Activated naive CD4-positive, alpha-beta T cell treated with anti-CD3 and anti-CD28 coated beads for 36 hours (primary cell): Measurements from ENCODE around the gene MACROD2. TPM values are rescaled to one million over a fixed set of nuclear protein-coding genes. Genes with fewer than 3 reads are reported as not detected.

Experiments
- CTCF ChIA-PET: fragments of 350-600 bp; sonication (Branson Sonifier 250); formaldehyde crosslinking; loops from one replicate; lab custom pipeline; 2021; ENCODE audit warnings: antibody characterized with exemption; lab: Charles Lee
- DNase-seq: peaks from one replicate; pipeline ENCODE4 v3.0.0-alpha.2; 2020
- H3K27ac Mint-ChIP-seq: one replicate; pipeline ENCODE4 v1.8.0; 2021; ENCODE audit warnings: mild to moderate bottlenecking, mixed read lengths
- H3K27me3 Mint-ChIP-seq: one replicate; pipeline ENCODE4 v1.8.0; 2021; ENCODE audit warnings: low read depth, mixed read lengths
- H3K36me3 Mint-ChIP-seq: one replicate; pipeline ENCODE4 v1.8.0; 2021; ENCODE audit warnings: low read depth, mixed read lengths
- H3K4me1 Mint-ChIP-seq: one replicate; pipeline ENCODE4 v1.8.0; 2021; ENCODE audit warnings: low read depth, mixed read lengths
- H3K4me3 Mint-ChIP-seq: one replicate; pipeline ENCODE4 v1.8.0; 2021; ENCODE audit warnings: mild to moderate bottlenecking, moderate library complexity, mixed read lengths
- H3K9me3 Mint-ChIP-seq: one replicate; pipeline ENCODE4 v1.8.0; 2021; ENCODE audit warnings: mixed read lengths
- intact Hi-C: fragments of 100-400 bp; cut with micrococcal nuclease; formaldehyde crosslinking; loops from one replicate; pipeline ENCODE4 v1.15.1; 2023
- total RNA-seq, 2 experiments: library from RNA; stranded (reverse); gene quantifications; one replicate each; pipeline ENCODE4 v1.2.3, GENCODE V29; 2021

Gene MACROD2
- total RNA-seq, 2 experiments from 2014 or later = not detected

DNA sequence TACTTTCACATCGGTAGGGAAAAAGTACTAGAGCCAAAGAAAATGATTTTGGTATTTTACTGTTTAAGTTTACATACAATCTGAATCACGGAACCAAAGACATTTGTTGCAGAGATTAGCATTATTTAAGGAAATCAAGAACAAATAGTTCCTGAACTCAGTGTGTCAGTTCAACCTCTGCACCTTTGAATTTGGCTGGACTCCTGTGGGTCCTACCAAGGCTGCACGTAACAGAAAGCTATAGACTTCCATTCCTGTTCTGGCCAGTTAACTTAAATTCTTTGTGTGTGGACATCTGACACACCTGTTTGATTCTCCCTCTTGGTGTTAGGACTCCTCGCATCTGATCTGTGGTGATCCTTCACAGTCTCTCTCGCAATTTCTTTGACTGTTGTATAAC, 69.6 kb downstream of the MACROD2 start:
- H3K4me1 Mint-ChIP-seq = no peaks in the 10 kb centered on the region
- CTCF ChIA-PET = no interaction called here
- intact Hi-C loops = no loop called here

DNA sequence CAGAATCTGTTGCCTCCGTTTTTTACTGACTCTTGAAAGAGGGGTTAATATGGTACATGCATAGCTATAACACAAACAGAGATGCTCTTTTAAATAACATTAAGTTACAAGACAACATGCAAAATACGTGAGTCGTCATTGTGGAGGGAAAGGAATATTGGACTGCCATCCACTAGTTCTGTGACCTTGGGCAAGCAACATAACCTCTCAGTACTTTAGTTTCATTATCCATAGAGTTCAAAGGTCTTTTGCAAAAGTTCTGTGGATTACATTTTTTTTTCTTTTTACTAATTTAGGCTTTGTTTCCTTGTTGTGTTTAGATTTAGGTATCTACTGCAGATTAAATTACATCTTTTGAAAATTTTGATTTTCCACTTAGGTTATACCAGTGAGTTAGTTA, 70.5 kb downstream of the MACROD2 start:
- H3K4me3 Mint-ChIP-seq = no peak overlapping the region

More for the DNA sequence above, 69.6 kb downstream of the MACROD2 start:
- H3K27me3 Mint-ChIP-seq = no peaks in the 10 kb centered on the region
- H3K4me3 Mint-ChIP-seq = no peak overlapping the region
- no peaks in the 10 kb centered on the region for H3K36me3 Mint-ChIP-seq
- no peaks in the 10 kb centered on the region for H3K9me3 Mint-ChIP-seq
- no peak overlapping the region for H3K27ac Mint-ChIP-seq
- no peak for DNase-seq

DNA sequence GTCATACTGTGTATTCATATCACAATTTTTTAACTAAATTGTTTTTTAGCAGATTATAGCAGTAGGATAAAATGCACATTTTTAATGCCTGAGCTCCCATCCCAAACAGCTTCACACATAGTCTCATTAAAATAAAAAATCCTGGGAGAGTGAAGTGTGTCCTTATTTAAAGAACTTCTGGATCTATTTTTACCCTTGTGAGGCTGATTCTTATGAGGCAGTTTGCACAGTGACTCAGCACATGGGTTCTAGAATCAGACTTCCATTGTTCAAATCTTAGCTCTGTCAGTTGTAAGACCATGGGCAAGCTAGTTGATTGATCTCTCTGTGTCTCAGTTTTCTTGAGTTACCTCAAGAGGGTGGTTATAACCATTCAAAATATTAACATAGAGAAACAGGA, 72.3 kb downstream of the MACROD2 start:
- Mint-ChIP-seq H3K9me3 (no peaks in the 10 kb centered on the region), H3K4me3 (no peak overlapping the region), H3K4me1 (no peaks in the 10 kb centered on the region), H3K27ac (no peak overlapping the region), H3K27me3 (no peaks in the 10 kb centered on the region), H3K36me3 (no peaks in the 10 kb centered on the region)
- intact Hi-C loops = no loop called here
- CTCF ChIA-PET = no interaction called here
- DNase-seq = no peak

More for the DNA sequence above, 70.5 kb downstream of the MACROD2 start:
- no peak for DNase-seq
- Mint-ChIP-seq H3K27me3 (no peaks in the 10 kb centered on the region), H3K4me1 (no peaks in the 10 kb centered on the region), H3K9me3 (no peaks in the 10 kb centered on the region), H3K27ac (no peak overlapping the region), H3K36me3 (no peaks in the 10 kb centered on the region)
- CTCF ChIA-PET = no interaction called here
- intact Hi-C loops = no loop called here

DNA sequence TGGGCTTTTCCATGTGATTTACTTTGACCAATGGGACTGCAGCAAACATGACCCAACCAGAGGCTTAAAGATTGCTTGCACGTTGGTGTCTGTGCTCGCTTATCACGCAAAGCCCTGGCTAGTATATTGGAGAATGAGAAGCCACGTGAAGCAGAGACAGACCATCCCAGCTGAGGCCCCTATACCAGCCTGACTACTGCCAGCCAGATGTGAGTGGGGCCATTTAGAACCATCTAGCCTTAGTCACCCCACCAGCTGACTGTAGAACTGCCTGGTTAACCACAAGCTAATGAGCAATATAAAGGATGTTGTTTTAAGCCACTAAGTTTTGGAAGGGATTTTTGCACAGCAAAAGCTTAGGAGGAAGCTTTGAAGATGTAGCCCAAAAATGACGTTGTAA, 74.5 kb downstream of the MACROD2 start:
- CTCF ChIA-PET = interaction anchor here (1.7 kb wide), 1 partner anchor 9 kb away, joined by 4 read pairs; no protein-coding TSS in a partner anchor
- DNase-seq = no peak
- Mint-ChIP-seq H3K4me1 (no peaks in the 10 kb centered on the region), H3K36me3 (no peaks in the 10 kb centered on the region), H3K27ac (no peak overlapping the region), H3K9me3 (no peaks in the 10 kb centered on the region), H3K4me3 (no peak overlapping the region), H3K27me3 (no peaks in the 10 kb centered on the region)
- intact Hi-C loops = no loop called here

DNA sequence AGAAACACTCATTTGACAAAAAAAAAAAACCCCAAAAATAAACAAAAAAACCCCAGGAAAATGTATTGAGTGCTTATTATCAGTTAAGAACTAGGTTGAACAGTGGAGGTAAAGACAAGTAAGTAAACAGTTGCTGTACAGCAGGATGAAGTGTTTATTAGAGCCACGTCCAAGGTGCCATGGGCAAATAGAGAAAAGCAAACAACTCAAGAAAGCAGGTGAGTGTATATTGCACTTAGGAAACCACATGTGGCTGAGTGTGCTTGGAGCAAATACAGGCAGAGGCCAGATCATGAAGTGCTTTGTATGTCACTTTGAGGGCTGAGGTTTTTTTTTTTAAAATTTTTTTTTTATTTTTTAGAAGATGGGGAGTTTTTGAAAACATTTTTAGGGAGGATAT, 98.3 kb downstream of the MACROD2 start:
- DNase-seq = no peak

DNA sequence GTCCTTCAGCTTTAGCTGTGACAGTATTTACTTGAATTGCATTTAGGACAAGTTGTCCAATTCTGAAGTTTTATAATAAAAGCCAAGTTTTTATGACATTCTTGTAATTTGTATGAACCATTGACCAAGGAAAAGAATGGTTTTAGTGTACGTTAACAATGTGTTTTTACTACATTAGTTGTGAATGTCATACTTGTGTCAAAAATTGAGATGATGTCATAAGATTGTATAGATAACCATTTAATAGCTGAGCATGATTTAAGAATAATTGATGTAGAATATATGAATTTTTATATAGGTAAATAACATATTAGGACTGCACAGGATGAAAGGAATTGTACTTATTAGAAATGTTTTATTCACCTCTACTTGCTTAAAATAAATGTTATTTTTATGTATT, 102.9 kb downstream of the MACROD2 start:
- CTCF ChIA-PET = no interaction called here
- H3K9me3 Mint-ChIP-seq = peaks cover 3% of the 10 kb centered on the region
- H3K36me3 Mint-ChIP-seq = no peaks in the 10 kb centered on the region
- H3K4me3 Mint-ChIP-seq = no peak overlapping the region
- H3K27me3 Mint-ChIP-seq = no peaks in the 10 kb centered on the region
- H3K4me1 Mint-ChIP-seq = no peaks in the 10 kb centered on the region
- no peak overlapping the region for H3K27ac Mint-ChIP-seq
- no peak for DNase-seq
- intact Hi-C loops = no loop called here

More for the DNA sequence above, 98.3 kb downstream of the MACROD2 start:
- CTCF ChIA-PET = no interaction called here
- no peaks in the 10 kb centered on the region for H3K4me1 Mint-ChIP-seq
- no peaks in the 10 kb centered on the region for H3K36me3 Mint-ChIP-seq
- no peak overlapping the region for H3K4me3 Mint-ChIP-seq
- H3K9me3 Mint-ChIP-seq = peaks cover 11% of the 10 kb centered on the region
- no peak overlapping the region for H3K27ac Mint-ChIP-seq
- no peaks in the 10 kb centered on the region for H3K27me3 Mint-ChIP-seq
- intact Hi-C loops = no loop called here

DNA sequence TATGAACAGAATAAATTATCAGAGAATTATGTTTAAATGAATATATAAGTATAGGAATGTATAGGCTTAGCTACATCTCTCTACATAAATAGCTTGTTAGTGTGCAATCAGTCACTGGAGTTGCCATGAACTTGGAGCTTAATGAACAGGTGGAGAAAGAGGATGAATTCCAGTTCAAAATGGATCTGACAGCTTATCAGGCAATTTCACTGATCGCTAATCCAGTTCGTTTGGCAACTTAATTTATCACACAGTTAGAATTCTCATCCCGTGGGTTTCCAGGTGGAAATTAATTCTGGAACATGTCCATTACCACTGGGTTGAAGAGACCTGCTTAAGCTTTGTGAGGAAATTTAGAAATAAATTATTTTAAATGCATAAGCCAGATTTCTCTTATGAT, 118.1 kb downstream of the MACROD2 start:
- Mint-ChIP-seq H3K27me3 (no peaks in the 10 kb centered on the region), H3K36me3 (no peaks in the 10 kb centered on the region), H3K4me1 (no peaks in the 10 kb centered on the region), H3K27ac (no peak overlapping the region), H3K9me3 (peaks cover 10% of the 10 kb centered on the region), H3K4me3 (no peak overlapping the region)
- intact Hi-C loops = no loop called here
- DNase-seq = no peak
- CTCF ChIA-PET = interaction anchor here (0.6 kb wide), 1 partner anchor 25 kb away, joined by 3 read pairs; no protein-coding TSS in a partner anchor

DNA sequence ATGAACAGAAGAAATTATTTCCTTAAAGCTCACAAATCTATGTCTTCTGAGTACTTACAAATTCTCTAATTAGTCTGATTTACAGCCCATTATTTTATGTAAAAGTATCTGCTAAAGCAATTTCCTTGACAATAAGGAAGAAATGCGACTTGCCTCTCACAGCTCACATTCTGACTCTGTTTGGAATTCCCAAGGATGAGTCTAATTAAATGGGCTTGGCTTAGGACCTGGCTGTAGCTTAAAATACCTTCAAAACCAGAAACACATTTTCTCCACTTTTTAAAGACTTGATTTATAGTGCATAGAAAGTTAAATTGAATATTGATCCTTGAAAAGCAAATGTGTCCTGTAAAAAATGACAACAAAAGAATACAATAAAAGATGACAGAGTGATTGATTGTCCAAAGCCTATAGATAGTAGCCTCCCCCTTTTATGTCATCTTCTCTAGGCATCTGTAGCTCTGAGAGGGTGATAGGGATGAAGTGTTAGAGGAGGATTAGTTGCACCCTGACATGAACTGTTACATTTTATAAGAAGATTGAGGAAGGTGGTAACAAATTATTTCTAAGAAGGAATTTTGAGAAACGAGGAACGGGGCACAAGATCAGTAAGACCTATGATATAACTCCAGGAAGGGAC, 118.9 kb downstream of the MACROD2 start:
- intact Hi-C loops = no loop called here
- Mint-ChIP-seq H3K4me3 (no peak overlapping the region), H3K27ac (no peak overlapping the region), H3K27me3 (no peaks in the 10 kb centered on the region), H3K36me3 (no peaks in the 10 kb centered on the region), H3K9me3 (peaks cover 10% of the 10 kb centered on the region), H3K4me1 (no peaks in the 10 kb centered on the region)
- no peak for DNase-seq
- CTCF ChIA-PET = no interaction called here

DNA sequence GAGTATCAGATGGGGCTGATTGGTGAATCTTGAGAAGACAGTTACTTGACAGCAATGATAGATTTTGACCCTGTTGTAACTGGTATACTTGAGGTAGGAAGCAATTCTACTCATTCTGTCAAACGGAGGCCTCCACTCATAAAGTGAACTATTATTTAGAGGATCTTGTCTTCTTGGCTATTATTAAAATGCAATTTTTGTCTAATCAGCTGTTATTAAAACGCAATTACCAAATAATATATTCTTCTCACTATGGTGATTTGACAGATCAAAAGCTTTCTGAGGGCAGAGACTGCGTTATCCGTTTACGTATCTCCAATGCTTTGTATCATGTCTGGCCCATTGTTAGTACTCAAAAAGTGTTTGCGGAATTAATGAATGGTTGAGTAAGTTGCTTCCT, 120.7 kb downstream of the MACROD2 start:
- Mint-ChIP-seq H3K27me3 (no peaks in the 10 kb centered on the region), H3K9me3 (peaks cover 7% of the 10 kb centered on the region), H3K4me3 (no peak overlapping the region), H3K27ac (no peak overlapping the region), H3K4me1 (no peaks in the 10 kb centered on the region), H3K36me3 (no peaks in the 10 kb centered on the region)
- intact Hi-C loops = no loop called here
- DNase-seq = no peak
- CTCF ChIA-PET = no interaction called here

DNA sequence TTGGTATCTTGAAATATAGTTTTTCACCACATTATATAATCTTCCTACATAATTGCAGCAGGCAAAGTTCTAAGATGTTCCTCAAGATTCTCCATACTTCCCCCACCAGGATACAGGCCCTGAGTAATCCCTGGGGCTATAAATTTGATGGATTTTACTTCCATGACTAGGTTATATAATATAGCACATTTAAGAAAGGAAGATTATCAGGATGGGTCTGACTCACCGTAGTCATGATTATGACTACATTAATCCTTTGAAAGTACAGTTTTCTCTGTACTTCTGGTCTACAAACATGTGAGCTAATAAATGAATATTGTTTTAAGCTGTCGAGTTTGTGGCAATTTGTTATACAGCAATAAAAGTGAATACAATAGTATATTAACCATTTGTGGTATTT, 122.5 kb downstream of the MACROD2 start:
- no peaks in the 10 kb centered on the region for H3K36me3 Mint-ChIP-seq
- intact Hi-C loops = no loop called here
- DNase-seq = no peak
- no peak overlapping the region for H3K4me3 Mint-ChIP-seq
- H3K27ac Mint-ChIP-seq = no peak overlapping the region
- no peaks in the 10 kb centered on the region for H3K4me1 Mint-ChIP-seq
- no peaks in the 10 kb centered on the region for H3K27me3 Mint-ChIP-seq
- peaks cover 5% of the 10 kb centered on the region for H3K9me3 Mint-ChIP-seq
- CTCF ChIA-PET = interaction anchor here (0.6 kb wide), 1 partner anchor 1581 kb away, joined by 3 read pairs; no protein-coding TSS in a partner anchor

DNA sequence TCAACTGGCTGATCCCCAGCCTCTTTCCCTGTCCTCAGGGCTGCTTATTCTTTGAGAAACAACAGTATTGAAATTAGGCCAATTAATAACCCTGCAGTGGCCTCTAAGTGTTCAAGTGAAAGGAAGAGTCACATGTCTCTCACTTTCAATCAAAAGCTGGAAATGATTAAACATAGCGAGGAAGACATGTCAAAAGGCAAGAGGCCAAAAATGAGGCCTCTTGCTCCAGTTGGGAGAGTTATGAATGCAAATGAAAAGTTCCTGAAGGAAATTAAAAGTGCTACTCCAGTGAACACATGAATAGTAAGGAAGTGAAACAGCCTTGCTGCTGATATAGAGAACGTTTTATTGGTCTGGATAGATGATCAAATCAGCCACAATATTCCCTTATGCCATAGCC, 131.5 kb downstream of the MACROD2 start:
- intact Hi-C loops = no loop called here
- H3K4me1 Mint-ChIP-seq = no peaks in the 10 kb centered on the region

DNA sequence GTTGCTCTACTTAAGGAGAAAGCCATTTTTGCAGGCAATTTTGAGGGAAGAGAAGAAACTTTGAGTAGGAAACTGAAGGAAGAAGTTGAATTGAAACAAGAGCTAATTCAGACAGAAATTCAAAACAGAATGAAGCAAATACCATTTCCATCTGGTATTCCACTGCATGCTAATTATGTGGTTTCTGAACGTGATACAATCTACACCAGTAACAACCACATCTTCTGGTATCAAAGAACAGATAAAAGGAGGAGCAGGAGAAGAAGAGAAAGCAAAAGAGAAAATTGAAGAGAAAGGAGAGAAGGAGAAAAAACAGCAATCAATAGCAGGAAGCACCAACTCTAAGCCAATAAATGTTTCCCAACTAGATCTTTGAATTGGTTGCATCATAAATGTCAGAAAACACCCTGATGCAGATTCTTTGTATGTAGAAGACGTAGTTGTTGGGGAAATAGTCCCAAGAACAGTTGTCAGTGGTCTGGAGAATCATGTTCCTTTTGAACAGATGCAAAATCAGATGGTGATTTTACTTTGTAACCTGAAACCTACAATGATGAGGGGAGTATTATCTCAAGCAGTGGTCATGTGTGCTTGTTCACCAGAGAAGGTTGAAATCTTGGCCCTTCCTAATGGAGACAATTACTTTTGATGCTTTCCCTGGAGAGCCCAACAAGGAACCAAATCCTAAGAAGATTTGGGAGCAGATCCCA, 132.4 kb downstream of the MACROD2 start:
- no peak overlapping the region for H3K27ac Mint-ChIP-seq
- no peaks in the 10 kb centered on the region for H3K27me3 Mint-ChIP-seq
- no peaks in the 10 kb centered on the region for H3K4me1 Mint-ChIP-seq
- H3K9me3 Mint-ChIP-seq = no peaks in the 10 kb centered on the region
- CTCF ChIA-PET = no interaction called here
- H3K4me3 Mint-ChIP-seq = no peak overlapping the region
- no peak for DNase-seq
- intact Hi-C loops = no loop called here
- no peaks in the 10 kb centered on the region for H3K36me3 Mint-ChIP-seq

More for the DNA sequence above, 131.5 kb downstream of the MACROD2 start:
- Mint-ChIP-seq H3K9me3 (no peaks in the 10 kb centered on the region), H3K36me3 (no peaks in the 10 kb centered on the region), H3K27me3 (no peaks in the 10 kb centered on the region), H3K27ac (no peak overlapping the region), H3K4me3 (no peak overlapping the region)
- no peak for DNase-seq
- CTCF ChIA-PET = no interaction called here

DNA sequence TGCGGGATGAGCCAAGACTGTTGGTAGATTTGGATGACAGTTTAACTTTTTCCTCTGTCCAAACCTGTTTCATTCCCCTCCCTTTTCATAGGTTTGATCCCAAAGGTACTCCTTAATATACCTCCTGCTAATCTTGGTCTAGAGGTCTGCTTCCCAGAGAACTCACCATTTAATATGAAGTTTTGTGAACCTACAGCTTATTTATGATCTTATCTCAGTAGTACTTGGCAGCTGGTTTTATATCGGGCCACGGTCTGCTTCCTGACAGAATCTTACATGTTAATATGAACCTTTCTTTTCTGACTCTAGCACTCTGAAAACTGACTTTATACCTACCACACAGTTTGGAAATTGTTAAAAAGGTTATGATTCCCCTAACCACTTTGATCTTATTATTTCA, 138.7 kb downstream of the MACROD2 start:
- no peaks in the 10 kb centered on the region for H3K27me3 Mint-ChIP-seq
- H3K4me1 Mint-ChIP-seq = no peaks in the 10 kb centered on the region
- no peak for DNase-seq
- CTCF ChIA-PET = no interaction called here
- no peaks in the 10 kb centered on the region for H3K9me3 Mint-ChIP-seq
- intact Hi-C loops = no loop called here
- no peak overlapping the region for H3K27ac Mint-ChIP-seq
- H3K36me3 Mint-ChIP-seq = no peaks in the 10 kb centered on the region
- no peak overlapping the region for H3K4me3 Mint-ChIP-seq
